ENCODE data around the gene DNPH1.

The DNPH1 gene

GRCh38 chr6:43275801-43276576 lies 46.7 kb upstream of the DNPH1 start:
- no peak for TF ChIP-seq CTCF (IDR thresholded peaks at IDR 0.05; ENCODE audit: extremely low read depth, insufficient read depth, missing control alignments)
- in situ Hi-C loops (cut with MboI; ENCODE audit: low pct_unique_long_range_greater_than_20kb, low sequenced_read_pairs, unreplicated experiment) = no loop called here
- peak; percentile 71 for DNase-seq (ENCODE audit: low spot score)

GRCh38 chr6:43274916-43275597 lies 45.8 kb upstream of the DNPH1 start:
- DNase-seq (ENCODE audit: low spot score) = peak; percentile 76
- no peak for TF ChIP-seq CTCF (IDR thresholded peaks at IDR 0.05; ENCODE audit: extremely low read depth, insufficient read depth, missing control alignments)
- in situ Hi-C loops (cut with MboI; ENCODE audit: low pct_unique_long_range_greater_than_20kb, low sequenced_read_pairs, unreplicated experiment) = no loop called here

- in situ Hi-C loops (cut with MboI; ENCODE audit: low pct_unique_long_range_greater_than_20kb, low sequenced_read_pairs, unreplicated experiment) = no loop called here
- no peak for TF ChIP-seq CTCF (IDR thresholded peaks at IDR 0.05; ENCODE audit: extremely low read depth, insufficient read depth, missing control alignments)
- DNase-seq (ENCODE audit: low spot score) = no peak
Observed at GRCh38 chr6:43274127-43274915, 45.0 kb upstream of the DNPH1 start.

- no peak for DNase-seq (ENCODE audit: low spot score)
- TF ChIP-seq CTCF (IDR thresholded peaks at IDR 0.05; ENCODE audit: extremely low read depth, insufficient read depth, missing control alignments) = no peak
- in situ Hi-C loops (cut with MboI; ENCODE audit: low pct_unique_long_range_greater_than_20kb, low sequenced_read_pairs, unreplicated experiment) = no loop called here
Observed at GRCh38 chr6:43273707-43274106, 44.4 kb upstream of the DNPH1 start.

GRCh38 chr6:43271944-43272343 lies 42.7 kb upstream of the DNPH1 start:
- in situ Hi-C loops (cut with MboI; ENCODE audit: low pct_unique_long_range_greater_than_20kb, low sequenced_read_pairs, unreplicated experiment) = no loop called here
- no peak for DNase-seq (ENCODE audit: low spot score)
- no peak for TF ChIP-seq CTCF (IDR thresholded peaks at IDR 0.05; ENCODE audit: extremely low read depth, insufficient read depth, missing control alignments)

- no peak for TF ChIP-seq CTCF (IDR thresholded peaks at IDR 0.05; ENCODE audit: extremely low read depth, insufficient read depth, missing control alignments)
Observed at GRCh38 chr6:43271103-43271815, 42.0 kb upstream of the DNPH1 start.

More at GRCh38 chr6:43271103-43271815, 42.0 kb upstream of the DNPH1 start:
- no peak for DNase-seq (ENCODE audit: low spot score)
- in situ Hi-C loops (cut with MboI; ENCODE audit: low pct_unique_long_range_greater_than_20kb, low sequenced_read_pairs, unreplicated experiment) = no loop called here
